PC-3 (cell line): ENCODE data around the gene KCNQ5.

Experiments used
- EZH2 ChIP-seq: fragments of 300-600 bp; sonication (generic); IDR thresholded peaks from one replicate; pipeline ENCODE4 v1.6.1; 2017; ENCODE audit warnings: antibody characterized with exemption, mild to moderate bottlenecking, low read length; ENCODE audit not compliant: unreplicated experiment
- EZH2phosphoT487 ChIP-seq: fragments of 300-600 bp; sonication (generic); IDR thresholded peaks from 2 replicates; pipeline ENCODE4 v1.6.1; 2018; ENCODE audit warnings: mild to moderate bottlenecking, antibody characterized with exemption, low read length, borderline replicate concordance
- TF ChIP-seq, protein P1 (sequence below): fragments of 300-600 bp; sonication (generic); conservative IDR thresholded peaks from 2 replicates; pipeline ENCODE4 v1.5.1; 2017; ENCODE audit warnings: antibody characterized with exemption, low read depth, mild to moderate bottlenecking, low read length

DNA sequence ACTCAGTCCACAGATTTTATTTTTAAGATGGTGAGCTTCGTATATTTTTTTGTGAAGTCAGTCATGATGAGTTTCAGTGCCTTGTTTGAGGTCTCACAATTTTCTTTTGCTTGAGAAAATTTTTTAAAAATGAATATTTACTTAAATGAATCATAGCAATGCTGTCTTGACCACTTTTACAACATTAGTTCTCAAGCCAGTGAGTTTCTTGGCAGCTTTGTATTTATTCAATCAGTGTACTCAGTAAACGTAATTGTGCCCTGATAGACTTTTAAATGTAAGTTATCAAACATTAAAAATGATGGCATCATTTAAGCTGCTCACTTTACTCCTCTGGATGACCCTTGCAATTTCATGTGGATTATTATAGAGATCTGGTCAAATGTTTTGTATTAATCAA, 342.1 kb downstream of the KCNQ5 start:
- TF ChIP-seq EZH2 (no peak), EZH2phosphoT487 (no peak)
- TF ChIP-seq, protein P1, sequence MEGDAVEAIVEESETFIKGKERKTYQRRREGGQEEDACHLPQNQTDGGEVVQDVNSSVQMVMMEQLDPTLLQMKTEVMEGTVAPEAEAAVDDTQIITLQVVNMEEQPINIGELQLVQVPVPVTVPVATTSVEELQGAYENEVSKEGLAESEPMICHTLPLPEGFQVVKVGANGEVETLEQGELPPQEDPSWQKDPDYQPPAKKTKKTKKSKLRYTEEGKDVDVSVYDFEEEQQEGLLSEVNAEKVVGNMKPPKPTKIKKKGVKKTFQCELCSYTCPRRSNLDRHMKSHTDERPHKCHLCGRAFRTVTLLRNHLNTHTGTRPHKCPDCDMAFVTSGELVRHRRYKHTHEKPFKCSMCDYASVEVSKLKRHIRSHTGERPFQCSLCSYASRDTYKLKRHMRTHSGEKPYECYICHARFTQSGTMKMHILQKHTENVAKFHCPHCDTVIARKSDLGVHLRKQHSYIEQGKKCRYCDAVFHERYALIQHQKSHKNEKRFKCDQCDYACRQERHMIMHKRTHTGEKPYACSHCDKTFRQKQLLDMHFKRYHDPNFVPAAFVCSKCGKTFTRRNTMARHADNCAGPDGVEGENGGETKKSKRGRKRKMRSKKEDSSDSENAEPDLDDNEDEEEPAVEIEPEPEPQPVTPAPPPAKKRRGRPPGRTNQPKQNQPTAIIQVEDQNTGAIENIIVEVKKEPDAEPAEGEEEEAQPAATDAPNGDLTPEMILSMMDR, result 0 out of 2 replicates have a peak, but pooled peaks have one; percentile 17
